Measurements from ENCODE around the gene DRG1. TPM values are rescaled to one million over a fixed set of nuclear protein-coding genes. Genes with fewer than 3 reads are reported as not detected.

The DRG1 gene
- total RNA-seq, 4 donors from 2014 or later, result 57.7 to 67.6 (median 66.3) TPM

GRCh38 chr22:31360029-31360428 lies 39.4 kb upstream of the DRG1 start:
- no peak for DNase-seq
- Histone ChIP-seq H3K4me1 (no peaks in the 10 kb centered on the region), H3K4me3 (replicated peaks in 1 of 3) (no peak overlapping the region), H3K27me3 (no peaks in the 10 kb centered on the region), H3K36me3 (no peaks in the 10 kb centered on the region), H3K27ac (no peak overlapping the region), H3K9me3 (no peaks in the 10 kb centered on the region)
- TF ChIP-seq POLR2A (IDR thresholded peaks at IDR 0.05) (no peak), CTCF (IDR thresholded peaks at IDR 0.05) (no peak)
- 87 to 90% methylated on average over 1 of the region's 1 CpG for WGBS, 2 donors
- intact Hi-C loops (cut with DNase I), result loop anchor here (10.0 kb wide), 1 partner anchor 65 kb away; no protein-coding TSS in a partner anchor

GRCh38 chr22:31361743-31362142 lies 37.7 kb upstream of the DRG1 start:
- no peak overlapping the region for H3K4me3 ChIP-seq (replicated peaks in 1 of 3)
- no peaks in the 10 kb centered on the region for H3K9me3 ChIP-seq
- no peak overlapping the region for H3K27ac ChIP-seq
- no peaks in the 10 kb centered on the region for H3K36me3 ChIP-seq
- H3K4me1 ChIP-seq, result no peaks in the 10 kb centered on the region
- DNase-seq, result no peak
- WGBS, 2 donors, result 0 to 100% methylated on average over 1 of the region's 1 CpG
- intact Hi-C loops (cut with DNase I), result loop anchor here (10.0 kb wide), 1 partner anchor 63 kb away; no protein-coding TSS in a partner anchor
- no peak for TF ChIP-seq POLR2A (IDR thresholded peaks at IDR 0.05)
- TF ChIP-seq CTCF (IDR thresholded peaks at IDR 0.05), result no peak
- H3K27me3 ChIP-seq, result no peaks in the 10 kb centered on the region

- intact Hi-C loops (cut with DNase I), result loop anchor here (10.0 kb wide), 1 partner anchor 61 kb away; no protein-coding TSS in a partner anchor
- Histone ChIP-seq H3K27me3 (no peaks in the 10 kb centered on the region), H3K27ac (no peak overlapping the region), H3K4me1 (no peaks in the 10 kb centered on the region), H3K36me3 (no peaks in the 10 kb centered on the region), H3K9me3 (no peaks in the 10 kb centered on the region), H3K4me3 (replicated peaks in 1 of 3) (no peak overlapping the region)
- DNase-seq, result no peak
- 43 to 68% methylated on average over 2 of the region's 3 CpGs for WGBS, 2 donors
- TF ChIP-seq POLR2A (IDR thresholded peaks at IDR 0.05) (no peak), CTCF (IDR thresholded peaks at IDR 0.05) (no peak)
Observed at GRCh38 chr22:31363885-31364465, 35.4 kb upstream of the DRG1 start.

GRCh38 chr22:31367426-31367825 lies 32.0 kb upstream of the DRG1 start:
- Histone ChIP-seq H3K27me3 (no peaks in the 10 kb centered on the region), H3K4me1 (no peaks in the 10 kb centered on the region), H3K9me3 (no peaks in the 10 kb centered on the region), H3K36me3 (no peaks in the 10 kb centered on the region), H3K4me3 (replicated peaks in 1 of 3) (no peak overlapping the region), H3K27ac (no peak overlapping the region)
- no peak for TF ChIP-seq POLR2A (IDR thresholded peaks at IDR 0.05)
- 55 to 61% methylated on average over 3 of the region's 3 CpGs for WGBS, 2 donors
- intact Hi-C loops (cut with DNase I), result loop anchor here (10.0 kb wide), 1 partner anchor 57 kb away; no protein-coding TSS in a partner anchor
- no peak for DNase-seq

- no peak for DNase-seq
- Histone ChIP-seq H3K9me3 (no peaks in the 10 kb centered on the region), H3K36me3 (no peaks in the 10 kb centered on the region), H3K4me3 (replicated peaks in 1 of 3) (no peak overlapping the region), H3K27ac (no peak overlapping the region), H3K27me3 (no peaks in the 10 kb centered on the region), H3K4me1 (no peaks in the 10 kb centered on the region)
- TF ChIP-seq POLR2A (IDR thresholded peaks at IDR 0.05) (no peak), CTCF (IDR thresholded peaks at IDR 0.05) (no peak)
- WGBS, 2 donors, result 75 to 84% methylated on average over 3 of the region's 3 CpGs
- intact Hi-C loops (cut with DNase I), result no loop called here
Observed at GRCh38 chr22:31377612-31378011, 21.8 kb upstream of the DRG1 start.
